HepG2 (cell line): ENCODE data around the gene ERMAP. TPM values are rescaled to one million over a fixed set of nuclear protein-coding genes. Genes with fewer than 3 reads are reported as not detected.

Source experiments
- AGO2 ChIP-seq: fragments of 200-400 bp; formaldehyde crosslinking; optimal IDR thresholded peaks from 2 replicates; pipeline ENCODE3; 2017; ENCODE audit warnings: mild to moderate bottlenecking, low read depth, low read length, moderate library complexity
- CHD4 ChIP-seq: fragments of 200-600 bp; sonication (generic); IDR thresholded peaks from 2 replicates; pipeline ENCODE4 v1.7.0; 2017; ENCODE audit warnings: mild to moderate bottlenecking, low read length, borderline replicate concordance
- ELF1 ChIP-seq: sonication (generic); formaldehyde crosslinking; IDR thresholded peaks from 2 replicates; pipeline ENCODE4 v1.4.0; 2020; ENCODE audit warnings: missing genetic modification reagents
- GFI1 ChIP-seq: sonication (generic); formaldehyde crosslinking; IDR thresholded peaks from 2 replicates; pipeline ENCODE4 v1.5.0; 2020; ENCODE audit warnings: missing genetic modification reagents, mild to moderate bottlenecking, borderline replicate concordance
- GLI4 ChIP-seq: sonication (generic); formaldehyde crosslinking; IDR thresholded peaks from 2 replicates; pipeline ENCODE4 v1.5.1; 2020; ENCODE audit warnings: missing genetic modification reagents, mild to moderate bottlenecking, moderate library complexity, borderline replicate concordance
- HNRNPH1 ChIP-seq: fragments of 200-400 bp; formaldehyde crosslinking; optimal IDR thresholded peaks from 2 replicates; pipeline ENCODE3; 2017; ENCODE audit warnings: mild to moderate bottlenecking, low read depth, low read length
- KLF11 ChIP-seq: IDR thresholded peaks from 2 replicates; pipeline ENCODE4 v1.6.1; 2016; ENCODE audit warnings: missing compliant biosample characterization
- PAWR ChIP-seq: sonication (generic); formaldehyde crosslinking; IDR thresholded peaks from 2 replicates; pipeline ENCODE4 v1.4.0; 2020; ENCODE audit warnings: missing genetic modification reagents, mild to moderate bottlenecking, borderline replicate concordance
- SAP130 ChIP-seq: IDR thresholded peaks from 2 replicates; pipeline ENCODE4 v1.6.1; 2016; ENCODE audit warnings: low read depth
- SRSF9 ChIP-seq: fragments of 200-400 bp; formaldehyde crosslinking; IDR thresholded peaks from 2 replicates; pipeline ENCODE4 v1.6.1; 2018; ENCODE audit warnings: borderline replicate concordance, mild to moderate bottlenecking, low read depth, low read length; ENCODE audit not compliant: insufficient read depth, poor library complexity, severe bottlenecking
- ZBTB42 ChIP-seq: sonication (generic); formaldehyde crosslinking; IDR thresholded peaks from 2 replicates; pipeline ENCODE4 v1.5.0; 2020; ENCODE audit warnings: mild to moderate bottlenecking, missing genetic modification reagents
- ZBTB8A ChIP-seq: sonication (generic); formaldehyde crosslinking; IDR thresholded peaks from 2 replicates; pipeline ENCODE4 v1.4.0; 2020; ENCODE audit warnings: mild to moderate bottlenecking, low read depth, missing genetic modification reagents, borderline replicate concordance
- ZFP36L1 ChIP-seq: sonication (generic); formaldehyde crosslinking; IDR thresholded peaks from 2 replicates; pipeline ENCODE4 v1.8.0; 2022; ENCODE audit warnings: mild to moderate bottlenecking, missing genetic modification reagents, moderate library complexity
- ZFP41 ChIP-seq: sonication (generic); formaldehyde crosslinking; IDR thresholded peaks from 2 replicates; pipeline ENCODE4 v1.4.0; 2020; ENCODE audit warnings: mild to moderate bottlenecking, missing genetic modification reagents, borderline replicate concordance
- ZNF232 ChIP-seq: sonication (generic); formaldehyde crosslinking; IDR thresholded peaks from 2 replicates; pipeline ENCODE4 v1.4.0; 2020; ENCODE audit warnings: missing genetic modification reagents, borderline replicate concordance
- ZNF337 ChIP-seq: sonication (generic); formaldehyde crosslinking; IDR thresholded peaks from 2 replicates; pipeline ENCODE4 v1.5.1; 2020; ENCODE audit warnings: missing genetic modification reagents, low read depth, mild to moderate bottlenecking, borderline replicate concordance
- ZNF350 ChIP-seq: sonication (generic); formaldehyde crosslinking; IDR thresholded peaks from 2 replicates; pipeline ENCODE4 v1.4.0; 2020; ENCODE audit warnings: mild to moderate bottlenecking, low read depth, missing genetic modification reagents, borderline replicate concordance
- ZNF451 ChIP-seq: sonication (generic); formaldehyde crosslinking; IDR thresholded peaks from 2 replicates; pipeline ENCODE4 v1.5.0; 2020; ENCODE audit warnings: mild to moderate bottlenecking, missing genetic modification reagents
- ZNF501 ChIP-seq: sonication (generic); formaldehyde crosslinking; IDR thresholded peaks from 2 replicates; pipeline ENCODE4 v1.5.1; 2020; ENCODE audit warnings: mild to moderate bottlenecking, moderate library complexity, missing genetic modification reagents
- ZNF543 ChIP-seq: sonication (generic); formaldehyde crosslinking; IDR thresholded peaks from 2 replicates; pipeline ENCODE4 v1.4.0; 2020; ENCODE audit warnings: mild to moderate bottlenecking, missing genetic modification reagents
- ZNF780A ChIP-seq: sonication (generic); formaldehyde crosslinking; IDR thresholded peaks from 2 replicates; pipeline ENCODE4 v1.8.0; 2022; ENCODE audit warnings: mild to moderate bottlenecking, missing genetic modification reagents, moderate library complexity
- ZNF788 ChIP-seq: sonication (generic); formaldehyde crosslinking; IDR thresholded peaks from 2 replicates; pipeline ENCODE4 v1.5.0; 2020; ENCODE audit warnings: mild to moderate bottlenecking, missing genetic modification reagents, borderline replicate concordance
- ZNF841 ChIP-seq: sonication (generic); formaldehyde crosslinking; IDR thresholded peaks from 2 replicates; pipeline ENCODE4 v1.8.1; 2023; ENCODE audit warnings: missing genetic modification reagents, borderline replicate concordance
- polyA plus RNA-seq, 8 experiments: library from polyadenylated mRNA; depleted of rRNA in 3 of 8; stranded (reverse) in 7 of 8; unstranded in 1 of 8; fragments of >200 nt; fragmentation: Illumina TruSeq in 4 of 8; extraction: Trizol in 4 of 8; gene quantifications; 2 replicates each; pipeline versions ENCODE4 v1.2.1 to v1.2.3, GENCODE V29; 2011 to 2016; ENCODE audit warnings: low read depth in 4 of 8, missing spikeins in 1 of 8, mixed read lengths in 1 of 8; ENCODE audit not compliant: insufficient read depth in 1 of 8
- total RNA-seq, 5 experiments: library from RNA; depleted of rRNA; stranded (reverse); fragments of >200 nt; fragmentation: Illumina TruSeq; extraction: Trizol; gene quantifications; 2 replicates each; pipeline ENCODE4 v1.2.3, GENCODE V29; 2016; ENCODE audit warnings: low read depth in 1 of 5
- TF ChIP-seq, protein P1 (sequence below): sonication (generic); formaldehyde crosslinking; IDR thresholded peaks from 2 replicates; pipeline ENCODE4 v1.4.0; 2020; ENCODE audit warnings: missing genetic modification reagents
- TF ChIP-seq, protein P2 (sequence below): sonication (generic); formaldehyde crosslinking; IDR thresholded peaks from 2 replicates; pipeline ENCODE4 v1.8.1; 2022; ENCODE audit warnings: low read depth, mild to moderate bottlenecking, missing genetic modification reagents

ERMAP gene
- total and polyA plus RNA-seq, 2 of the 13 experiments (the other 11 are each of a cell fraction or from before 2014, with no cell fraction given) = 2.2 to 4.4 TPM

DNA sequence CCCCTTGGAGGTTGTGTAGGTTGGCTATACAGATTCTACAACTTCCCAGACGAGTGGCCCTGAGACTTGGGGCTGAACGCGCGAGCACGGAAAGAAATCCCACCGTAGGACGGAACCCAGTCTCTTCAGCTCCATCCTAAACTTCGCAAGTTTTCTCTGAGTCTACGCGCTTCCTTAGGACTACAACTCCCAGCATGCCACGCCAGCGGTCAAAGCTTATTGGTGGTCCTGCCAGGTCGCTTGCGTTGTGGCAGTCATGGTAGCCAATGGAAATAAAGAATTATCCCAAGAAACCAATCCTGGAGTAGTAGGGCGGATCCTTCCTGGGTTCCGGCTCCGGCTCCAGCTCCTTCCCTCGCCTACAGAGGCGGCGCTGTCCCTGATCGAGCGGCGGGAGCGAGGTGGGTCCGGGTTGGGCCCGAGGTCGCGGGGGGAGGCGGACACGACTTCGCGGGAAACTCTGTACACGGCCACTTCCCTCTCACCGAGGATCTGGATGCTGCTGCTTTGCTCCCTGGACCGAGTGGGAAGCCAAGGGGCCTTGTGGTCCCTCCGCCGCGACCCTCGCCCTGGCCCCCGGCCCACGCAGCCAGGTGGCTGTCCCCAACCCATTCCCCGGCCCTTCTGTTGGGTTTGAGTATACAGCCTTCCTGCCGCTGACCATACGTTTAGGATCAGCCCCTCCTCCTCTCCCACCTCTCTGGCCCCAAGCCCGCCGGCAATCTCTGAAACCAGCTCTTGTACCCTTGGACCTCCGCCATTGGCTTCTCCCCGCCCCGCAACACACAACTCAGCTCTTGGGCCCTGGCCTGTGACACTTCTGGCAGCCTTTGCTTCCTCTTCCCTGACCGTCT is 29.6 kb downstream of the ERMAP start, which contains the start of gene ZNF691 (continued):
- TF ChIP-seq SRSF9 = no peak
- no peak for TF ChIP-seq ZFP41 (CRISPR knock-in tag)
- TF ChIP-seq, protein P1, sequence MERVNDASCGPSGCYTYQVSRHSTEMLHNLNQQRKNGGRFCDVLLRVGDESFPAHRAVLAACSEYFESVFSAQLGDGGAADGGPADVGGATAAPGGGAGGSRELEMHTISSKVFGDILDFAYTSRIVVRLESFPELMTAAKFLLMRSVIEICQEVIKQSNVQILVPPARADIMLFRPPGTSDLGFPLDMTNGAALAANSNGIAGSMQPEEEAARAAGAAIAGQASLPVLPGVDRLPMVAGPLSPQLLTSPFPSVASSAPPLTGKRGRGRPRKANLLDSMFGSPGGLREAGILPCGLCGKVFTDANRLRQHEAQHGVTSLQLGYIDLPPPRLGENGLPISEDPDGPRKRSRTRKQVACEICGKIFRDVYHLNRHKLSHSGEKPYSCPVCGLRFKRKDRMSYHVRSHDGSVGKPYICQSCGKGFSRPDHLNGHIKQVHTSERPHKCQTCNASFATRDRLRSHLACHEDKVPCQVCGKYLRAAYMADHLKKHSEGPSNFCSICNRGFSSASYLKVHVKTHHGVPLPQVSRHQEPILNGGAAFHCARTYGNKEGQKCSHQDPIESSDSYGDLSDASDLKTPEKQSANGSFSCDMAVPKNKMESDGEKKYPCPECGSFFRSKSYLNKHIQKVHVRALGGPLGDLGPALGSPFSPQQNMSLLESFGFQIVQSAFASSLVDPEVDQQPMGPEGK (CRISPR knock-in tag) = peak; percentile 75
- peak; percentile 87 for TF ChIP-seq ELF1 (CRISPR knock-in tag)
- TF ChIP-seq ZNF350 (CRISPR knock-in tag) = peak; percentile 42; the same call in 1 of the 2 replicates
- no peak for TF ChIP-seq ZBTB42 (CRISPR knock-in tag)
- TF ChIP-seq CHD4 = no peak
- 0 out of 2 replicates have a peak, but pooled peaks have one; percentile 63 for TF ChIP-seq ZNF232 (CRISPR knock-in tag)
- peak; percentile 94; the same call in 1 of the 2 replicates for TF ChIP-seq GLI4 (CRISPR knock-in tag)
- TF ChIP-seq ZBTB8A = no peak
- TF ChIP-seq, protein P2, sequence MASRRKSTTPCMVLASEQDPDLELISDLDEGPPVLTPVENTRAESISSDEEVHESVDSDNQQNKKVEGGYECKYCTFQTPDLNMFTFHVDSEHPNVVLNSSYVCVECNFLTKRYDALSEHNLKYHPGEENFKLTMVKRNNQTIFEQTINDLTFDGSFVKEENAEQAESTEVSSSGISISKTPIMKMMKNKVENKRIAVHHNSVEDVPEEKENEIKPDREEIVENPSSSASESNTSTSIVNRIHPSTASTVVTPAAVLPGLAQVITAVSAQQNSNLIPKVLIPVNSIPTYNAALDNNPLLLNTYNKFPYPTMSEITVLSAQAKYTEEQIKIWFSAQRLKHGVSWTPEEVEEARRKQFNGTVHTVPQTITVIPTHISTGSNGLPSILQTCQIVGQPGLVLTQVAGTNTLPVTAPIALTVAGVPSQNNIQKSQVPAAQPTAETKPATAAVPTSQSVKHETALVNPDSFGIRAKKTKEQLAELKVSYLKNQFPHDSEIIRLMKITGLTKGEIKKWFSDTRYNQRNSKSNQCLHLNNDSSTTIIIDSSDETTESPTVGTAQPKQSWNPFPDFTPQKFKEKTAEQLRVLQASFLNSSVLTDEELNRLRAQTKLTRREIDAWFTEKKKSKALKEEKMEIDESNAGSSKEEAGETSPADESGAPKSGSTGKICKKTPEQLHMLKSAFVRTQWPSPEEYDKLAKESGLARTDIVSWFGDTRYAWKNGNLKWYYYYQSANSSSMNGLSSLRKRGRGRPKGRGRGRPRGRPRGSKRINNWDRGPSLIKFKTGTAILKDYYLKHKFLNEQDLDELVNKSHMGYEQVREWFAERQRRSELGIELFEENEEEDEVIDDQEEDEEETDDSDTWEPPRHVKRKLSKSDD = peak; percentile 57; the same call in 1 of the 2 replicates
- peak; percentile 72; the same call in 1 of the 2 replicates for TF ChIP-seq ZNF501 (CRISPR knock-in tag)
- TF ChIP-seq SAP130 (CRISPR knock-in tag) = peak; percentile 83
- no peak for TF ChIP-seq ZFP36L1 (CRISPR knock-in tag)
- TF ChIP-seq AGO2 = peak; percentile 71
- no peak for TF ChIP-seq PAWR (CRISPR knock-in tag)
- no peak for TF ChIP-seq KLF11 (CRISPR knock-in tag)
- TF ChIP-seq HNRNPH1 = peak; percentile 27
- no peak for TF ChIP-seq ZNF451 (CRISPR knock-in tag)
- TF ChIP-seq ZNF780A = no peak
- TF ChIP-seq ZNF543 (CRISPR knock-in tag) = peak; percentile 75; the same call in 1 of the 2 replicates
- no peak for TF ChIP-seq ZNF841 (CRISPR knock-in tag)
- TF ChIP-seq ZNF337 (CRISPR knock-in tag) = peak; percentile 41; the same call in 1 of the 2 replicates
- TF ChIP-seq GFI1 = no peak; the same call in 1 of the 2 replicates
- TF ChIP-seq ZNF788 (CRISPR knock-in tag) = peak; percentile 56; the same call in 1 of the 2 replicates
